Measurements from ENCODE around the gene SLC25A6.
"Not testable (repeated sequence)": the region's sequence is repeated elsewhere in the genome, so short reads cannot be mapped to it uniquely, and the experiment has no call there.

SLC25A6 gene

GRCh38 chrX:1412551-1413161, 20.7 kb upstream of the SLC25A6 start:
- DNase-seq, result no peak

- DNase-seq, result no peak
Measured at GRCh38 chrX:1411326-1411725, 19.4 kb upstream of the SLC25A6 start.

DNA sequence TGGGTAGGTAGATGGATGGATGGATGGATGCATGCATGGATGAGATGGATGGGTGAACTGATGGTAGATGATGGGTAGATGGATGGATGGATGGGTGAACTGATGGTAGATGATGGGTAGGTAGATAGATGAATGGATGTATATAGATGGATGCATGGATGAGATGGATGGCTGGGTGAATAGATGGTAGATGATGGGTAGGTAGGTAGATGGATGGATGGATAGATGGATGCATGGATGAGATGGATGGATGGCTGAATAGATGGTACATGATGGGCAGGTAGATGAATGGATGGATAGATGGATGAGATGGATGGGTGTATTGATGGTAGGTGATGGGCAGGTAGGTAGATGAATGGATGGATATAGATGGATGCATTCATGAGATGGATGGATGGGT, 15.1 kb upstream of the SLC25A6 start:
- DNase-seq, result no peak

DNA sequence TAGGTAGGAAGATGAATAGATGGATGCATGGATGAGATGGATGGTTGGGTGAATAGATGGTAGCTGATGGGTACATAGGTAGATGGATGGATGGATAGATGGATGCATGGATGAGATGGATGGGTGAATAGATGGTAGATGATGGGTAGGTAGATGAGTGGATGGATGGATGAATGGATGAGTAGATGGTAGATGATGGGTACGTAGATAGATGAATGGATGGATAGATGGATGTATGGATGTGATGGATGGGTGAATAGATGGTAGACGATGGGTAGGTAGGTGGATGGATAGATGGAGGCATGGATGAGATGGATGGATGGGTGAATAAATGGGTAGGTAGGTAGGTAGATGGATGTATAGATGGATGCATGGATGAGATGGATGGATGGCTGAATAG, 13.9 kb upstream of the SLC25A6 start:
- DNase-seq, result not testable (repeated sequence)

DNA sequence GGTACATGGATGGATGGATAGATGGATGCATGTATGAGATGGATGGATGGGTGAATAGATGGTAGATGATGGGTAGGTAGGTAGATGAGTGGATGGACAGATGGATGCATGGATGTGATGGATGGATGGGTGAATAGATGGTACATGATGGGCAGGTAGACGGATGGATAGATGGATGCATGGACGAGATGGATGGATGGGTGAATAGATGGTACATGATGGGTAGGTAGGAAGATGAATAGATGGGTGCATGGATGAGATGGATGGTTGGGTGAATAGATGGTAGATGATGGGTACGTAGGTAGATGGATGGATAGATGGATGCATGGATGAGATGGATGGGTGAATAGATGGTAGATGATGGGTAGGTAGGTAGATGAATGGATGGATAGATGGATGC, 12.0 kb upstream of the SLC25A6 start:
- not testable (repeated sequence) for DNase-seq

GRCh38 chrX:1403228-1403627, 11.3 kb upstream of the SLC25A6 start:
- DNase-seq, result no peak

DNA sequence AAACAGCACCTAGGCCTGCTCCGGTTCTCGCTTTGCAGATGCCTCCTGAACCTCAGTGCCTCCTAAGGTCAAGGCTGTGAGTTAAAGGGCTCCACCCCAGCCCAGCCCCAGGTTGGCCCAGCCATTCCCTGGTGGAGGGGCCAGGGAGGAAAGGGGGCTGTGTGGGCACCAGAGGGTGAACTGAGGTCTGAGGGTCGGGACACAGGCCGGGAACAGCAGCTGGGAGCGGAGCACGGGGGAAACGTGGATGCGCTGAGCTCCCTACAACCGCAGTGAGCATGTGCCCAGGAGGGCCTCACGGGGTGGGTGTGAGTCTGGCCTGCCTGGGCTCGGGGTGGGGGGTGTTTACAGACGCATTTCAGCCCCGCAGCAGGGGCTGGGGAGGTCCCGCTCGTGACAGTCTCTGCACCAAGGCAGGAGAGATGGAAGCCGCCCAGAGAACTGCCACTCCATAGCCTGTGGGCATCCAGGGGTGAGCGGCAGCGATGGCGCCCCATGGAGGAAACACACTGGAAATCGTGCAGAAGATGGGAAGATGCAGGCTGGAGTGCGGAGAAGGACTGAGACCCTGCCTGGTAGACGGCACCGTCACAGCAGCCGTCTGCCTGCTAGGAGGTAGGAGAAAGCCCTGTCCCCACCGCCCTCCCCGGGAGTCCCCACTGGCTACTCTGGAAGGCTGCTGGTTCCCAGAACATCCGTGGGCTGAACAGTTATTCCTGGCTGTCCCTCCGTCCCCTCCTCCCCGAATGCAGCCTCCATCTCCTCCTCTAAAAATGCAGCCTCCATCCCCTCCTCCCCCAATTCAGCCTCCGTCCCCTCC, 9.9 kb upstream of the SLC25A6 start:
- DNase-seq, result no peak

DNA sequence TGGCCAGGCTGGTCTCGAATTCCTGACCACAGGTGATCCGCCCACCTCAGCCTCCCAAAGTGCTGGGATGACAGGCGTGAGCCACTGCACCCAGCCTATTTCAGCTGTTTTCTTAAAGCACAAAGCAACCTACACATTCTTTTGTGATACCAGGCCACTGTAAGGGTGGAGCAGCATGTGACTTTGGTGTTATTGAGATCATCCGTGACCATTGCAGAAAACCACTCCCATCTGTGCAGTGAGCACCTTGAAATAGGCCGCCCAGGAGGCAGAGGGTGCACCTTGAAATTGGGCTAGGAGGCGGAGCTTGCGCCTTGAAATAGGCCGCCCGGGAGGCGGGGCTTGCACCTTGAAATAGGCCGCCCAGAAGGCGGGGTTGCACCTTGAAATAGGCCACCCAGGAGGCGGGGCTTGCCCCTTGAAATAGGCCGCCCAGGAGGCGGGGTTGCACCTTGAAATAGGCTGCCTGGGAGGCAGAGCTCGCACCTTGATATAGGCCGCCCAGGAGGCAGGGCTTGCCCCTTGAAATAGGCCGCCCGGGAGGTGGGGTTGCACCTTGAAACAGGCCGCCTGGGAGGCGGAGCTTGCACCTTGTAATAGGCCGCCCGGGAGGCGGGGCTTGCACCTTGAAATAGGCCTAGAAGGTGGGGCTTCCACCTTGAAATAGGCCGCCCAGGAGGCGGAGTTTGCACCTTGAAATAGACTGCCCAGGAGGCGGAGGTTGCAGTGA, 9.0 kb upstream of the SLC25A6 start:
- DNase-seq, result no peak

DNA sequence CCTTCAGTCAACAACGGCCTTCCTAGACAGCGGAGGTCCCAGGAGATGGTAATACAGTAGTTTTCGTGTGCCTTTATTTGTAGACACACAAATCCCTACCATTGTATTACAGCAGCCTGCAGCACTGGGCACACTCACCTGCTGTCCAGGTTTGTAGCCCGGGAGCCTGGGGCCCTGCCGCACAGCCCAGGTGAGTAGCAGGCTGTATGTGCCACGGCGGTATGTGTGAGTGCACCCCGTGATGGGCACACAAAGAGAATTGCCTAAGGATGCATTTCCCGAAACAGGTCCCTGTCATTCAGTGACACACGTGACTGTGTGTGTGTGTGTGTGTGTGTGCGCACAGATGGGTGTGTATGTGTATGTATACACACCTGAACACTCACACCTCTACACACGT, 8.1 kb upstream of the SLC25A6 start:
- no peak for DNase-seq

GRCh38 chrX:1398431-1399340, 6.8 kb upstream of the SLC25A6 start:
- no peak for DNase-seq

DNA sequence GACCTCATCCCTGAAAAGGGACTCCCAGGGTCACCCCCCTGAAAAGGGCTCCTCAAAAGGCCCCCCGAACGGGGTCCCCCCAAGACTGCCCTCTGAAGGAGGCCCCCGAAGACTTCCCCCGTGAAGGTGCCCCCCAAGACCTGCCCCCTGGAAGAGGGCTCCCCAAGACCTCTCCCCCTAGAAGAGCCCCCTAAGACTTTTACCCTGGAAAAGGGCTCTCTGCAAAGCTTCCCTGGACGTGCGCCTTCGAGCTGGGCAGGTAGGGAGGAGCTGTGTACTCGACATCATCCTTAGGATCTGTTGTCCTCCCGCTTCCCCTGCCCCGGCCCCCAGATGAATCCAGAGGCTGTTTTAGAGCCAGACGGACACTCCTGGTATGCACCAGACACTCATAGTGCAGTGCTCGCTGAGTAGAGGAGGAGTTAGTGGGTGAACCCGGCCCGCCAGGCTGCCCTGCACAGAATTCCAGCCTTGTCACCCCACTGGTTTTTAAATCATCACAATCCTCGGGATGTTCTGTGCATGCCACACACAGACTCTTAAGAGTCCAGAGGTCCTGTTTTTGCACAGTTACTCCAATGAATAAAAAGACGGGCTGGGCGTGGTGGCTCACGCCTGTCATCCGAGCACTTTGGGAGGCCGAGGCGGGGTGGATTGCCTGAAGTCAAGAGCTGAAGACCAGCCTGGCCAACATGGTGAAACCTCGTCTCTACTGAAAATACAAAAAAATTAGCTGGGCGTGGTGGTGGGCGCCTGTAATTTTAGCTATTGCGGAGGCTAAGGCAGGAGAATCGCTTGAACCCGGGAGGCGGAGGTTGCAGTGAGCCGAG, 5.7 kb upstream of the SLC25A6 start:
- no peak for DNase-seq

DNA sequence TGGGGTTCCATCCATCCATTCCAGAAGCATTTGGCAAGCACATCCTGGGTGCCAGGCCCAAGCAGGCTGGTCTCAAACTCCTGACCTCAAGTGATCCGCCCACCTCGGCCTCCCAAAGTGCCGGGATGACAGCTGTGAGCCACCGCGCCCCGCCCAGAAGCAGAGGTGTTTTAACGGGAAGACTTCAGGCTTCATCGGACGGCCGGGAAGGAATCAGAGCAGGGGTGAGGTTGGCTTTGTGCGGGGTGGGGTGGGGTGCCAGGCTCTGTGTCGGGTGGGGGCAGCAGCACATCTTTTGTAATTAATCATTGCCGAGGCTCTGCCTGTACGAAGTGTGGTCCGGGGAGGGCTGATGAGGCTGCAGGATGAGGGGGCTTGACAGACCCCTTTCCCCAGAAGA, 5.1 kb upstream of the SLC25A6 start:
- no peak for DNase-seq

GRCh38 chrX:1395646-1396216, 3.8 kb upstream of the SLC25A6 start:
- no peak for DNase-seq

DNA sequence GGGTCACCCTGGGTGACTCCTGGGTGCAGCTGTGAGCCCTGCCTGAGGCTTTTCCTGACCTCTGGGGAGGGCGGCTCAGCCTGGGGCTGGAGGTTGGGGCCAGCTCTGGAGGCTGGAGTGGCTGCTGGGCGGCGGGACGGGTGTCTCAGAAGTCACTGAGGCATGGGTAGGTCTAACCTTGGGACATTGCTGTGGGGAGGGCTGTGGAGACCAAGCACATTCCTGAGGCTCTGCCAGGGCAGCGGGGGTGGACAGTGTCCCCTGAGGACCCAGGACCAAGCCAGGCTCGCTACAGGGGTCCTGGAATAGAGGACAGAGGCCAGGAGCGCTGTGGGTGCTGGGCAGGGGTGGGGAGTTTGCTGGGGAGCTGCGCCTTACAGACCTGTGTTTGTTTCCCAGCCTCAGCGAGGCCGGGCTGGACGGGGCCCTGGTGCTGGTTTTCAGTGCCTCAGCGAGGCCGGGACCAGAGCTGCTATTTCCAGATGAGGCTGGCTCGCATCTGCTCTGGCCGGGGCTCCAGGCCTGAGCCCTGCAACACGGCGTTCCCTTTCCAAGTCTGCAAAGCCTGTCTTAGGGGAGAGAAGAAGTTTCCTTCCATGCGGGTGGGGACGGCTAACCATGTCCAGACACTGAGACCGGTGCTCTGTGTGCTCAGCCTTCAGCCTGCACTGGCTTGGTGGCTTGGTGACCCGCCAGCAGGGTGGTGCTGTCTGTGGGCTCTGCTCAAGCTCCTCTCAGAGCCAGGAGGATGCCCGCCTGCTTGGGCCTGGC, 3.0 kb upstream of the SLC25A6 start:
- no peak for DNase-seq

DNA sequence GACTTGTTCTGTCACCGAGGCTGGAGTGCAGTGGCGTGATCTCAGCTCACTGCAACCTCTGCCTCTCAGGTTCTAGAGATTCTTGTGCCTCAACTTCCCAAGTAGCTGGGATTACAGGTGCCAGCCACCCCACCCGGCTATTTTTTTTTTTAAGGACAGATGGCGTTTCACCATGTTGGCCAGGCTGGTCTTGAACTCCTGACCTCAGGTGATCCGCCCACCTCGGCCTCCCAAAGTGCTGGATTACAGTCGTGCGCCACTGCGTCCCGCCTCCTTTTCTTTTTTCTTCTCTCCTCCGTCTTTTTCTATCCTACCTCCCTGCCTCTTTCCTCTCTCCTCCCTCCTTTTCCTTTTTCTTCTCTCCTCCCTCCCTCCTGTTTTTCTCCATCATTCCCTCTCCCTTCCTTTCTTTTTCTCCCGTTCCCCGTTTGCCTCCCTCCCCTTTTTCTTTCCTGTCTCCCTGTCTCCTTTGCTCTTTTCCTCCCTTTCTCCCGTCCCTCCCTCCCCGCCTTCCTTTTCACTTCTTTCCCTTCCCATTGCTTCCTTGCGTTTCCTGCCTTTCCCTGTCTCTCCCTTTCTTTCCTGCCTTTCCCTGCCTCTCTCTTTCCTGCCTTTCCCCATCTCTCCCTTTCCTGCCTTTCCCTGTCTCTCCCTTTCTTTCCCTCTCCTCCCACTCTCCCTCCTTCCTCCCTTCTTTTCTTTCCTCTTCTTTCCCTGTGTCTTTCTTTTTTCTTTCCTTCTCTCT, 2.1 kb upstream of the SLC25A6 start:
- no peak for DNase-seq

- no peak for DNase-seq
Measured at GRCh38 chrX:1392376-1393068, 609 bp upstream of the SLC25A6 start.

- no peak for DNase-seq
Measured at GRCh38 chrX:1391370-1391706, 575 bp downstream of the SLC25A6 start.

DNA sequence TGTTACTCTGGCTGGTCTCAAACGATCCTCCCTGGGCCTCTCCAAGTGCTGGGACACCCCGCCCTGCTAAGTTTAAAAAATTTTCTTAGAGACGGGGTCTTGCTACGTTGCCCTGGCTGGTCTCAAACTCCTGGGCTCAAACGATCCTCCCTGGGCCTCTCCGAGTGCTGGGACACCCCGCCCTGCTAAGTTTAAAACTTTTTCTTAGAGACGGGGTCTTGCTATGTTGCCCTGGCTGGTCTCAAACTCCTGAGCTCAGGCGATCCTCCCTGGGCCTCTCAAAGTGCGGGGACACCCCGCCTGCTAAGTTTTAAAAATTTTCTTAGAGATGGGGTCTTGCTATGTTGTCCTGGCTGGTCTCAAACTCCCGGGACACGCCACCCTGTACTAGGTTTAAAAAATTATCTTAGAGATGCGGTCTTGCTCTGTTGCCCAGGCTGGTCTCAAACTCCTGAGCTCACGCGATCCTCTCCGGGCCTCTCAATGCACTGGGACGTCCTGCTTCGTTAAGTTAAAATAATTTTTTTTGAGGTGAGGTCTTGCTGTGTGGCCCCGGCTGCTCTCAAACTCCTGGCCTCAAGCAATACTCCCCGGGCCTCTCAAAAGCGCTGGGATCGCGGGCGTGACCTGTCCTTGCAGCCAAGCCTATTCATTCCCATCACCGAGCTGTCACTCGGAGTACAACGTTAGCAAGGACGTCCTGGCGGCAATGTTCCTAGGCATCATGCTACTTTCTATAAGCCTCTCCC, 1.1 kb downstream of the SLC25A6 start:
- DNase-seq, result no peak

DNA sequence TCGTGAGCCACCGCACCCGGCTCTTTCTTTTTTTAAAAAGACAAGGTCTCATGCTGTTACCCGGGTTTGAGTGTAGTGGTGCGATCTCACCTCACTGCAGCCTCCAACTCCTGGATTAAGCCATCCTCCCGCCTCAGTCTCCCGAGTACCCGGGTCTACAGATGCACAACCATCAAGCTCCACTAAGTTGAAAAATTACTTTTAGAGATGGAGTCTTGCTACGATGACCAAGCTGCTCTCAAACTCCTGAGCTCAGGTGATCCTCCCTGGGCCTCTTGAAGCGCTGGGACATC, 2.0 kb downstream of the SLC25A6 start:
- DNase-seq, result no peak

Measured in NCI-H146 (cell line).